ENCODE data around the gene GPER1.
A peak's percentile ranks its signal among the peaks of the same experiment; 100 is the strongest.

Gene GPER1

DNA sequence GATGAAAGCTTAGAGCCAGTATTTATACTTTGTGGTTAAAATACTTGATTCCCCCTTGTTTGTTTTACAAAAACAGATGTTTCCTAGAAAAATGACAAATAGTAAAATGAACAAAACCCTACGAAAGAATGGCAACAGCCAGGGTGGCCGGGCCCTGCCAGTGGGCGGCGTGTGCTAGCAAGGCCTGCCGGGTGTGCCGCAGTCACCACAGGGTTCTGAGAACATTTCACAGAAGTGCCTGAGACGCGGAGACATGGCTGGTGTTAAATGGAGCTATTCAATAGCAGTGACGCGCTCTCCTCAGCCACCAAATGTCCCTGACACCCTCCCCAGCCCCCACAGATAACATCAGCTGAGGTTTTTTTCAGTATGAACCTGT lies 29.1 kb upstream of the GPER1 start:
- TF ChIP-seq, protein P1, sequence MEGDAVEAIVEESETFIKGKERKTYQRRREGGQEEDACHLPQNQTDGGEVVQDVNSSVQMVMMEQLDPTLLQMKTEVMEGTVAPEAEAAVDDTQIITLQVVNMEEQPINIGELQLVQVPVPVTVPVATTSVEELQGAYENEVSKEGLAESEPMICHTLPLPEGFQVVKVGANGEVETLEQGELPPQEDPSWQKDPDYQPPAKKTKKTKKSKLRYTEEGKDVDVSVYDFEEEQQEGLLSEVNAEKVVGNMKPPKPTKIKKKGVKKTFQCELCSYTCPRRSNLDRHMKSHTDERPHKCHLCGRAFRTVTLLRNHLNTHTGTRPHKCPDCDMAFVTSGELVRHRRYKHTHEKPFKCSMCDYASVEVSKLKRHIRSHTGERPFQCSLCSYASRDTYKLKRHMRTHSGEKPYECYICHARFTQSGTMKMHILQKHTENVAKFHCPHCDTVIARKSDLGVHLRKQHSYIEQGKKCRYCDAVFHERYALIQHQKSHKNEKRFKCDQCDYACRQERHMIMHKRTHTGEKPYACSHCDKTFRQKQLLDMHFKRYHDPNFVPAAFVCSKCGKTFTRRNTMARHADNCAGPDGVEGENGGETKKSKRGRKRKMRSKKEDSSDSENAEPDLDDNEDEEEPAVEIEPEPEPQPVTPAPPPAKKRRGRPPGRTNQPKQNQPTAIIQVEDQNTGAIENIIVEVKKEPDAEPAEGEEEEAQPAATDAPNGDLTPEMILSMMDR (IDR thresholded peaks at IDR 0.05; ENCODE audit: low read depth, low read length) = no peak
- no peak overlapping the region for H3K4me3 ChIP-seq (ENCODE audit: low read depth, low read length)
- in situ Hi-C loops (cut with HindIII; ENCODE audit: low sequenced_read_pairs) = no loop called here
- no peak for DNase-seq (ENCODE audit: low read depth, low spot score)

DNA sequence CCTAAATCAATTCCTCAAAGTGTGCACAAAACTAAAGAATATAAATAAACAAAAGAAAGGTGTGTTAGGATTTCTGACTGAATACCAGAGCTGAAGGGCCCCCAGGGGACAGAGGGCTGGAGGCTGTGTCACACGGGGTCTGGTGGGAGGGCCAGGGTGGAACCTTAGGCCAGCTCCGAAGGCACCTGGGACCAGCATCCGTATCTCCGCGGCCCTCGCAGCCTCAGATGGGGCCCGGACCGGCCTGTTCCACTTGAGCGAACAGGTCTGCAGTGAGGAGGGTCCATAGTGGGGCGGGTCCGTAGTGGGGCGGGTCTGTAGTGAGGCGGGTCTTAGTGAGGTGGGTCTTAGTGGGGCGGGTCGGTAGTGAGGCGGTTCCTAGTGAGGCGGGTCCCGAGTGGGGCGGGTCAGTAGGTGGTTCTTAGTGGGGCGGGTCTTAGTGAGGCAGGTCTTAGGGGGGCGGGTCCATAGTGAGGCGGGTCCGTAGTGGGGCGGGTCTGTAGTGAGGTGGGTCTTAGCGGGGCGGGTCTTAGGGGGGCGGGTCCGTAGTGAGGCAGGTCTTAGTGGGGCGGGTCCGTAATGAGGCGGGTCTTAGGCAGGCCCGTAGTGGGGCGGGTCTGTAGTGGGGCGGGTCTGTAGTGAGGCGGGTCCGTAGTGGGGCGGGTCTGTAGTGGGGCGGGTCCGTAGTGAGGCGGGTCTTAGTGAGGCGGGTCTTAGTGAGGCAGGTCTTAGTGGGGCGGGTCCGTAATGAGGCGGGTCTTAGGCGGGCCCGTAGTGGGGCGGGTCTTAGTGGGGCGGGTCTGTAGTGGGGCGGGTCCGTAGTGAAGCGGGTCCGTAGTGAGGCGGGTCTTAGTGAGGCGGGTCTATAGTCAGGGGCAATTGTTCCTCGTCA lies 28.5 kb upstream of the GPER1 start:
- in situ Hi-C loops (cut with HindIII; ENCODE audit: low sequenced_read_pairs) = no loop called here
- TF ChIP-seq, protein P1 (IDR thresholded peaks at IDR 0.05; ENCODE audit: low read depth, low read length) = no peak
- H3K4me3 ChIP-seq (ENCODE audit: low read depth, low read length) = no peak overlapping the region
- DNase-seq (ENCODE audit: low read depth, low spot score) = peak; percentile 27

GRCh38 chr7:1060315-1061072 lies 27.4 kb upstream of the GPER1 start:
- H3K4me3 ChIP-seq (ENCODE audit: low read depth, low read length) = no peak overlapping the region
- TF ChIP-seq, protein P1 (IDR thresholded peaks at IDR 0.05; ENCODE audit: low read depth, low read length) = no peak
- no peak for DNase-seq (ENCODE audit: low read depth, low spot score)
- in situ Hi-C loops (cut with HindIII; ENCODE audit: low sequenced_read_pairs) = no loop called here

GRCh38 chr7:1061180-1061579 lies 26.7 kb upstream of the GPER1 start:
- in situ Hi-C loops (cut with HindIII; ENCODE audit: low sequenced_read_pairs) = no loop called here
- TF ChIP-seq, protein P1 (IDR thresholded peaks at IDR 0.05; ENCODE audit: low read depth, low read length) = no peak
- no peak for DNase-seq (ENCODE audit: low read depth, low spot score)
- no peak overlapping the region for H3K4me3 ChIP-seq (ENCODE audit: low read depth, low read length)

GRCh38 chr7:1062296-1063294 lies 25.3 kb upstream of the GPER1 start:
- no peak overlapping the region for H3K4me3 ChIP-seq (ENCODE audit: low read depth, low read length)
- TF ChIP-seq, protein P1 (IDR thresholded peaks at IDR 0.05; ENCODE audit: low read depth, low read length) = no peak
- in situ Hi-C loops (cut with HindIII; ENCODE audit: low sequenced_read_pairs) = no loop called here
- no peak for DNase-seq (ENCODE audit: low read depth, low spot score)

DNA sequence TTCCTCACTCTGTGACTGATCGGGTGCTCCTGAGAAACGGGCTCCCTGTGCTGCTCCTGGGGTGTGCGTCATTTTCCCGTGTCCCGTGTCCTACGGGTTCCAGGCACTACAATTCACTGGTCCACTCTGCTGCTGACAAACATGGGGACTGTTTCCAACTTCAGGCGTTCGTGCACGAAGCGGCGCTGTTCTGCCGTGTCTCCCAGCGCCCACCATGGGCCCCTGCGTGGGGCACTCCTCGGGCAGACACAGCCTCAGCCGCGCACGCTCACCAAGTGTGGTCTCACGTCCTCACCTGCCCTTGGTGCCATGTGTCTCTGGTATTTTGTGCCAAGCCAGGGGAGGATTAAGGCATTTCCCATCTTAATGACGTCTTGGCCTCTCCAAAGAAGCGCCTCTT lies 24.6 kb upstream of the GPER1 start:
- TF ChIP-seq, protein P1 (IDR thresholded peaks at IDR 0.05; ENCODE audit: low read depth, low read length) = no peak

More for the DNA sequence above, 24.6 kb upstream of the GPER1 start:
- no peak overlapping the region for H3K4me3 ChIP-seq (ENCODE audit: low read depth, low read length)
- DNase-seq (ENCODE audit: low read depth, low spot score) = no peak
- in situ Hi-C loops (cut with HindIII; ENCODE audit: low sequenced_read_pairs) = no loop called here
